Epithelial cell of proximal tubule (primary cell): ENCODE data around the gene MGAT4A. TPM values are rescaled to one million over a fixed set of nuclear protein-coding genes. Genes with fewer than 3 reads are reported as not detected.

Experiments
- DNase-seq: peaks from one replicate; pipeline ENCODE4 v3.0.0-alpha.2; 2011; ENCODE audit warnings: low read depth
- H3K4me3 ChIP-seq: 2 replicates; pipeline ENCODE4 v1.5.1; 2011; ENCODE audit warnings: low read depth, mild to moderate bottlenecking, low read length
- CTCF ChIP-seq: conservative IDR thresholded peaks from 2 replicates; pipeline ENCODE4 v1.5.1; 2012; ENCODE audit warnings: low read depth, mild to moderate bottlenecking, low read length
- total RNA-seq: library from RNA; depleted of rRNA; stranded (reverse); fragments of >200 nt; gene quantifications from 2 replicates; pipeline ENCODE4 v1.2.3, GENCODE V29; 2015

The MGAT4A gene
- total RNA-seq, 1 donor from 2014 or later, result 4.4 TPM

GRCh38 chr2:98775146-98775986 is 44.4 kb upstream of the MGAT4A start:
- H3K4me3 ChIP-seq, result no peak overlapping the region
- TF ChIP-seq CTCF, result no peak
- no peak for DNase-seq

- no peak overlapping the region for H3K4me3 ChIP-seq
- no peak for TF ChIP-seq CTCF
- DNase-seq, result no peak
These were observed 43.0 kb upstream of the MGAT4A start for GRCh38 chr2:98773907-98774306.

- no peak overlapping the region for H3K4me3 ChIP-seq
- no peak for TF ChIP-seq CTCF
- DNase-seq, result no peak
These were observed 42.2 kb upstream of the MGAT4A start for GRCh38 chr2:98773169-98773568.

GRCh38 chr2:98772536-98772935 is 41.6 kb upstream of the MGAT4A start:
- DNase-seq, result no peak
- TF ChIP-seq CTCF, result no peak
- H3K4me3 ChIP-seq, result no peak overlapping the region

GRCh38 chr2:98771721-98772524 is 41.0 kb upstream of the MGAT4A start:
- TF ChIP-seq CTCF, result no peak
- no peak overlapping the region for H3K4me3 ChIP-seq
- DNase-seq, result no peak

- TF ChIP-seq CTCF, result no peak
- DNase-seq, result no peak
- no peak overlapping the region for H3K4me3 ChIP-seq
These were observed 40.3 kb upstream of the MGAT4A start for GRCh38 chr2:98771264-98771663.
